Fibroblast of pulmonary artery (primary cell): ENCODE results near the gene CCDC92.

Source experiments
- DNase-seq: peaks from one replicate; pipeline ENCODE4 v3.0.0-alpha.2; 2010; ENCODE audit warnings: low read depth
- H3K4me3 ChIP-seq: replicated peaks from 2 replicates; pipeline ENCODE4 v1.5.1; 2011; ENCODE audit warnings: low read depth, mild to moderate bottlenecking, control low read depth, low read length, moderate library complexity
- TF ChIP-seq, protein P1 (sequence below): IDR thresholded peaks from 2 replicates; pipeline ENCODE4 v1.5.1; 2011; ENCODE audit warnings: mild to moderate bottlenecking, control low read depth, low read length, inconsistent platforms; ENCODE audit errors: missing control alignments

Gene CCDC92

DNA sequence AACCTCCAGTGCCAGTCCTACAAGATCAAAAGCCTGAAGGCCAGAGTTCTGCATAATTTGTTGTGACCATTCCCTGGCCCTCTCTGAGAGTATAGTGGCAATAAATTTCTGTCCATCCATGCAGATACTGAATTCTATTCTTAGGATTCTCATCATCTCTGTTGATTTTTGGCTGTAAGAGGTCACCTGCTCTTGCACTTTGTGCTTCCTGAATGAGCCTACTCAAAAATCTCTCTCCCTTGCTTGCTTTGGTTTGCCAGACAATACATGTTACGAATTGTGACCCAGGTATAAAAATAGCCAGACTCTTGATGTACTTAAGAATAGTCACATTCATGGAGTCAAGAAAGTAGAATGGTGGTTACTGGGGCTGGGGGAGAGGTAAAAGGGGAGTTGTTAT, 17.1 kb upstream of the CCDC92 start:
- TF ChIP-seq, protein P1, sequence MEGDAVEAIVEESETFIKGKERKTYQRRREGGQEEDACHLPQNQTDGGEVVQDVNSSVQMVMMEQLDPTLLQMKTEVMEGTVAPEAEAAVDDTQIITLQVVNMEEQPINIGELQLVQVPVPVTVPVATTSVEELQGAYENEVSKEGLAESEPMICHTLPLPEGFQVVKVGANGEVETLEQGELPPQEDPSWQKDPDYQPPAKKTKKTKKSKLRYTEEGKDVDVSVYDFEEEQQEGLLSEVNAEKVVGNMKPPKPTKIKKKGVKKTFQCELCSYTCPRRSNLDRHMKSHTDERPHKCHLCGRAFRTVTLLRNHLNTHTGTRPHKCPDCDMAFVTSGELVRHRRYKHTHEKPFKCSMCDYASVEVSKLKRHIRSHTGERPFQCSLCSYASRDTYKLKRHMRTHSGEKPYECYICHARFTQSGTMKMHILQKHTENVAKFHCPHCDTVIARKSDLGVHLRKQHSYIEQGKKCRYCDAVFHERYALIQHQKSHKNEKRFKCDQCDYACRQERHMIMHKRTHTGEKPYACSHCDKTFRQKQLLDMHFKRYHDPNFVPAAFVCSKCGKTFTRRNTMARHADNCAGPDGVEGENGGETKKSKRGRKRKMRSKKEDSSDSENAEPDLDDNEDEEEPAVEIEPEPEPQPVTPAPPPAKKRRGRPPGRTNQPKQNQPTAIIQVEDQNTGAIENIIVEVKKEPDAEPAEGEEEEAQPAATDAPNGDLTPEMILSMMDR: no peak
- no peak for DNase-seq
- no peak overlapping the region for H3K4me3 ChIP-seq

DNA sequence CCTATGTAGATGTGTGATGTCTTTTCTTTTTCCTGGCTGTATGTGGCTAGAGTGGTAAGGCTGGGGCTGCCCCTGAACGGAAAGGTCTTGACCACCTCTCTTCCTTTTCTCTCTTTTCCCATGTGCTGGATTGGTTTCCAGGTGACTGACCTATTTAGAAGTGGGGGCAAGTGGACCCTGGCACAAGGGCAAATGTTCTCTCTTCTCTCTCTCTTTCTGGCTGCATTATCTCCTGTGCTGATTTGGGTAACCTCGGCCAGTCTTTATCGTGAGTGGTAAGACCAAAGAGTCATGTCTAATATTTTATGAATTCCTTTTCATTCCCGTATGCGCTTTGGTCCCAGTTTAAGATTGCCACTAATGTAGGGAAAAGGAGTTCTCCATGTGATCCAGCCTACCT, 16.5 kb upstream of the CCDC92 start:
- H3K4me3 ChIP-seq: no peak overlapping the region
- no peak for DNase-seq
- TF ChIP-seq, protein P1: no peak

DNA sequence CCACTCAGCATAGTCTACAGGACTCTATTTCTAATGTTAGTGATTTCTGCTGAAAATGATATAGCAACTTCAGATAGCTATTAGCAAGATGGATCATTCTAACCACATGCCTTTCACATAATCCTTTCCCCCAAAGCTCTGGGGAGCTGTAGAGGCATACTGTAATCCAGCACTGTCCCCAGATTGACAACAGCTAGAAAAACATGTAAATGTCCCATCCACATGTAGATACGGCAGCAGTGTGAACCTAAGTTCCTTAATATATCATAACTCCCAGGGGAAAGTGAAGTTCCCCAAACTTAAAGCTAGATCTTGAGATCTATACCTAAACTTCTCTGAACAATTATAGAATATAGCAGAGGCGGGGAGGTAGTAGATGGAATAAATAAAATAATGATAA, 14.4 kb upstream of the CCDC92 start:
- no peak overlapping the region for H3K4me3 ChIP-seq
- TF ChIP-seq, protein P1: no peak
- no peak for DNase-seq

DNA sequence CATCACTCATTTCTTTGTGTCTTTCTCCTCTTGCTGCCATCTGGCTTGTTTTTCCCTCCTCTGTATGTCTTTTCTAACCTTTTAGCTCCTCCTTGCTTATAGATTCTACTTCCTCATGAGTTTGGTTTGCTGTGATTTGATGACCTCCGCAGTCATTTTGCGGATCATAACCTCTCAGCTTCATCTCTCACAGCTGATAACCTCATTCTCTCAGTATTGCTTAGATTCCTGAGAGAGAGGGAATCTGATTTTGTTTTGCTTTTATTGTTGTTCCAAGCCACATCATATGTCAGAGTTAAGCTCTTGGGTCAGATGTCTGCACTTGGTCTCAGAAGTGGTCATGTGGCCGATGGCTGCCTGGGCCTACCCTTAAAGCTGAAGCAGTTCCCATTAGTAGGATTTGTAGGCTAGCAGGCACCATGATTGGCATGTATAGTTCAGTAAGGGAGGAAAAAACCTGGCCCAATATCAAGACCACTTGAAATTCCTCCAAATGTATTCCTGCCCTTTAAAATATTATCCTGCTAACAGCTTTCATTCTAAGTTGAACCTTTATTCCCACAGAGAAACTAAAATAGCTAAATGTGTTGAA, 13.8 kb upstream of the CCDC92 start:
- no peak overlapping the region for H3K4me3 ChIP-seq
- TF ChIP-seq, protein P1: no peak
- DNase-seq: no peak

DNA sequence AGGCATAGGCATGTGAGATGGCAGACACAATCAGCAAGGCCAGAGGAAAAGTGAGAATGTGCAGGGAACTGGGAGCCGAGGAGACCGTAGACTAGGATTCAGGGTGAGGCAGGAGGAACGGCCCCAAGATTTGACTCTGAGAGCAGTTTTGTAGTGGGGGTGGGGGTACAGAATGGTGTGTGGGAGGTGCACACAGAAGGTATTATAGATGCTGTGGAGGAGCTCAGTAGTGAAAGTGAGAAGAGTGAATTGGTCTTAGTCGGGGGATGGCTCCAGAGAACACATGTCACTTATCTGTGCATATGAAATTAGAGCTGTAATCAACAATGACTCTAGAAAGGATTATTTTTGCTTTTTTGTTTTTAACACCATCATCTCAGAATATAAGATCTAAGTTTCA, 12.3 kb upstream of the CCDC92 start:
- TF ChIP-seq, protein P1: no peak
- no peak for DNase-seq
- no peak overlapping the region for H3K4me3 ChIP-seq

DNA sequence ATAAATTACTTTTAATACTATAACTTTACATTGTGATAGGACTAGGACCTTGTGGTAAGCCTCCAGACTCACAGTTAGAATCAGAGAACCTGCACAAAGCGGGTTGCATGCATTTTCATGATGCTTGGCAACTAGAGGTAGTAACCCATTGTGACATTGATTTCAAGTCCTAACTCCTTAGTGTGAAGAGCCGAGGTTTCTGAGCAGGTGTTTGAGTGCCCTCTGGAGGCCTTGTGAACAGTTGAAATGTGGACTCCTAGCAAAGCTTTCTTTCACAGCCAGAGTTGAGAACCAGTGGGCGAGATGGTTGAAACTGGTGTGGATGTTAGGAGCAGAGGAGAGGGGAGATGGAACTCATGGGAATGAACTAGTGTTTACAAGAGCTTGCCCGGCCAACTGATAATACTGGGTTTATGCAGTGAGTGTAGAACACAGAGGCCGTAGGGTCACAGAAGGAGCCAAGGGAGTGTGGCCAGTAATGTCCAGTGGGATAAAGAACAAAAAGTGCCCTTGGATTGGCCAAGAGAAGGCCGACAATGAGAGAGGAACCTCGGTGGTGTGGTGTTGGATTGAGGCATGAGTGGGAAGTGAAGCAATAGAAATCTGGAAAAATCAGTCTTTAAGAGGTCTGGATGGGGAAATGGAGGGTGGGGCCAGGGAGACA, 11.3 kb upstream of the CCDC92 start:
- no peak overlapping the region for H3K4me3 ChIP-seq
- peak; percentile 85 for DNase-seq
- TF ChIP-seq, protein P1: peak; percentile 80

DNA sequence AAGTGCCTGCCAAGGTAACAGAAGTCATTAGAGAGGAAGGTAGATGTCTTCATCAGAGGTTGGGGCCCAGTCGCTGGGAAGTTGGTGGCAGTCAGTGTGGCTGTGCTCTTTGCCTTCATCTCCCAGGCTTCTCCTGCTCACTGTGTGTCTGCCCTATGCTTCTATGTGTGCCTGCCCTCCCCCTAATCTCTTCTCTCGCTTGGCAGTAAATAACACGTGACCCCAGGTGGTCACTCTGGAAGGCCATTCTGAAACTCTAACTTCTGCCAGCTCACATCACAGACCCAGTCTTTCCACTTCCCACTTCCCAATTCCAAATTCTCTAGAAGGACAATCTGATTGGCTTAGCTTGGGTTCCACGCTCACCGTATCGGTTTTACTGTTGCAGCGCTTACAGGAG, 9.6 kb upstream of the CCDC92 start:
- no peak for DNase-seq
- H3K4me3 ChIP-seq: no peak overlapping the region
- TF ChIP-seq, protein P1: no peak
